ENCODE measurements around the gene GALNT13.

DNA sequence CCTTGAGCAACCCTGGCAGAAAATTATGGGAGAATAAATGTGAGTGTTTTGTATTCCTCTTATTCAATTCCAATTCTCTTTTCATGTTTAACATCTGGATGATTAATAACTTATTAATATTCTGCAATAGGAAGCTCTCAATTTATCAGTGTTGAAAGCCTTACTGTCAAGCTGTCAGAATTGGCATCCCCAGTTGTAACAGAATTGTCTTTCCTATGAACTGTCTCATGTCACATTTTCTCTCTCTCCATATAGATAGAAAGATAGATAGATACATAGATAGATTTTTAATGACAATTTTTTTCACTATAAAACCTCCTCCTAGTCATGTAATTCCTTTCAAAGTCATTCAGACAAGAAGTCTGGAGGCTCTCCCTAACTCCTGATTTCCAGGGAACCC is 331.5 kb downstream of the GALNT13 start:
- TF ChIP-seq POLR2A (IDR thresholded peaks at IDR 0.05; ENCODE audit: low read length), result no peak
- TF ChIP-seq GATA1 (IDR thresholded peaks at IDR 0.05; ENCODE audit: low read depth, low read length), result no peak
